Germinal center (tissue), 1 donor: Measurements from ENCODE around the gene LMNA.

Experiments used
- DNase-seq: peaks from one replicate; pipeline ENCODE4 v3.0.0; 2012; ENCODE audit warnings: mixed read lengths, low spot score

Gene LMNA

GRCh38 chr1:156143765-156144489, 29.4 kb downstream of the LMNA start:
- DNase-seq = no peak

GRCh38 chr1:156144742-156145141, 30.2 kb downstream of the LMNA start:
- no peak for DNase-seq

GRCh38 chr1:156145650-156146019, 31.1 kb downstream of the LMNA start:
- no peak for DNase-seq

DNA sequence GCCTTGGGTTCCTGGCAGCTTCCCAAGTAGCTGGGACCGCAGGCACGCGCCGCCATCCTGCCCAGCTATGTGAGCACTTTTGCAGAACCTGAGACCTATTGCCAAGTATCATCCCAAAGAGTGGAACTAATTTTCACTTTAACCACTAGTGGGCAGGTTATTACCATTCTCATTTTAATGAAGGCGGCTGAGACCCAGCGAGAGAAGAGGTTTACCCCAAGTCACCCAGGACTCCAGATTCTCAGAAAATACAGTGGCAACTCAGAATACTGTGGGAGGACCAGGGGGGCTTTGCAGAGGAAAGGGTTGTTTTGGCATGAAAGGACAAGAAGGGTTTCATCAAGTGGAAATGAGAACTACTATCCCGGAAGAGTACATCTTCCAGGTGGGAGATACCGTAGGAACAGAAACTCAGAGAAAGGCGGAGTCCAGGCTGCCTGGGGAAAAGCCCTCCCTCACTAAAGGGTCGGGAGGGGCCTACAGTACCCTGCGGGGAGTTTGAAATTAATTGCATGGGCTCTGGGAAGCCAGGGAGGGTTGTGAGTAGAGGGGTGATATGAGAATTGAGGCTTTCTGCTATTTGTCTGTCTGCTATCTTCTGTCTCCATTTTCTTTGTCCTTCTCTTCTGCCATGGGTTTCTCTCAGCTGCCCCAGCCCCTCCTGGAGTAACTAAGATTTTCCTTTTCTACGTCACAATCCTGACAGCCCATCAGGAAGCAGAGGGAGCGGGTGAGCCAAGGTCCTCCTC, 31.7 kb downstream of the LMNA start:
- peak; percentile 76 for DNase-seq

DNA sequence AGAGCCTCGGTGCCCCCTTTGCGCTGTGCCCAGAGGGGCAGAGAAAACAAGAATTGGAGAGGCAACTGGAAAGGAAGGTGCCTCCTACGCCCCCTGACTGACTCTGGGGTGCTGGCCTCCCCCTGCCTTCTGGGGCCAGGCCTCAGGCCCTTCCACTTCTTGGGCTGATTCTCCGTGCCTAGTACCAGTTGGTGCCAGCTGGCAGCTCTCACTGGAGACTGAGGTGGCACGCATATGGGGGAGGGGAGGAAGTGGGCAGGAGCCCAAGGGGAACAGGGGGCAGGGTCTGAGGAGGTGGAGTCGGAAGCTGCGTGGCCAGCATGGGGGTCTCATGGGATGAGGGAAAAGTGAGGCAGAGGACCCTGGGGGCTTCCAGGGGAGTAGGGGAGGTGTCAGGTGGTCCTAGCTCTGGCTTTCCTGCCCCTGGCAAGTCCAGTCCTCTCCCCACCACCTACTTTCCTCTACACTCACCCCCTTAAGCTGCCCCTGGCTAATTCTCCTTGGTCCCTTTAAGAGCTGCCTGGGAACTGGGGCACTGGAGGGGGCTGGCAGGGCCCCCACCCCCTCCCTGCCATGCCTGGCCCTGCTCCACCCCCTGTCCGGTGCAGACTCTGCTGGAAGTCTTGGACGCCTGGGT, 32.4 kb downstream of the LMNA start:
- DNase-seq = no peak

GRCh38 chr1:156148216-156148615, 33.7 kb downstream of the LMNA start:
- peak; percentile 54 for DNase-seq

DNA sequence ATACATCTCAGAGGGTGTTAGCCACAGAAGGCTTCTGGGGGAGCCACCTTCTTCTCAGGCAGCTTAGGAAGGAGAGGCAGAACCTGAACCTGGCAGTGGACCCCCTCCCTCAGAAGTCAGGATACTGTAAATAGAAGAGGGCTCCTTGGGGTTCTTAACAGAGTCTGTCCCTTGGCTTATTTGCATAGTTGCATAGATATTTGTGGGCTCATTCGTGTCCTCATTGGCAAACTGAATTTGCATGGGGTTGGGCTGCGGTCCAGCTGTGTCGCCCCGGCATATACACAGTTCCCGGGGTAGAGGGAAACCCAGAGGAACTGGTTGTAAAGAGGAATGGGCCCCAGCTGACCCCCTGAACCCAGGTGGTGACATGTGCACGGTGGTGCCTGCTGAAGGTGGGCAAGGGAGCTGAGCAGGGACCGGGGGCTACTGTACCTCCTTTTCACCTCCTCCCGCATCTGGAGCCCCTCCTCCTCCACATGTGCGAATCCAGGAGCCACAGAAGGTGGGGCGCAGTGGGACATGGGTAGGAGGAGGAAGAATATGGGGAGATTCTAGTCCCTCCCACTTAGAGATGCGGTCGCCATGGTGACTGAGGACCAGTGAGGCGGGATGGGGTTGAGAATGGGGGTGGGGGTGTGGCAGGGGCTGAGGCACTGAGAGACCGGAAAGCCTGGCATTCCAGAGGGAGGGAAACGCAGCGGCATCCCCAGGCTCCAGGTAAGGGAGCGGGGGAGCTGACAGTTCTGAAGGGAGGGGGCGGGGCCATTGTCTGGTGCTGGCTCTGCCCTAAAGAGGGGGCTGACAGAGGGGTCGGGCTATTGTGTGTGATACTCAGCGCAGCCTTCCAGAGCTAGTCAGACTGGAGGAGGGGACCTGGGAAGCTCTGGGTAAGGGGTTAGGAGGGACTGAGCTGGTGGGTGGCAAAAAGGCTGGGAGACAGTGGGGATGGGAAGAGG, 35.1 kb downstream of the LMNA start:
- peak; percentile 79 for DNase-seq

GRCh38 chr1:156150333-156151011, 36.0 kb downstream of the LMNA start:
- DNase-seq = no peak

DNA sequence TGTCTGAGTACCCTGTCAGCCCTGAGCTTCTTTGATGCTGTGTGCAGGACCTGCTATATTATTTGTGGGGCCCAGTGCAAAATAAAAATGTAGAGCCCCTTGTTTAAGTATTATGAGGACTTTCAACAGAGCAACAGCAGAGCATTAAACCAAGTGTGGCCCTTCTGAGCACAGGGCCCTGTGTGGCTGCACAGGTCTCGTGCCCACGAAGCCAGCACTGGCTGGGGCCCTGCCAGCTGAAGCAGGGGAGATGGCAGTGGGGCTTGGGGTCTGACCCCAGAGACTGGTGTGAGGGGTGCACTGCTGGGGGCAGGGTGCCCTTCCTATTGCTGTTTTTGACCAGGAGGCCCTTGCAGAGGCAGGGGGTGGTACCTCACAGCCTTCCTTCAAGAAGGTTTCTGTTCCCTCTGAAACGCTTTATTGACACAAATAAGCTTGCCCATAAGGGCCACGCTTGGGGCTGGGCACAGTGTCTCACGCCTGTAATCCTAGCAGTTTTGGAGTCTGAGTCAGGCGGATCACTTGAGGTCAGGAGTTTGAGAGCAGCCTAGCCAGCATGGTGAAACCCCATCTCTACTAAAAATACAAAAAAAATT, 36.7 kb downstream of the LMNA start:
- DNase-seq = no peak

GRCh38 chr1:156152628-156153027, 38.1 kb downstream of the LMNA start:
- no peak for DNase-seq

GRCh38 chr1:156153362-156153761, 38.9 kb downstream of the LMNA start, which contains the start of gene SEMA4A:
TSS of gene SEMA4A (plus strand) at chr1:156153585. CDS start at chr1:156154579, 994 bp downstream.
- no peak for DNase-seq

DNA sequence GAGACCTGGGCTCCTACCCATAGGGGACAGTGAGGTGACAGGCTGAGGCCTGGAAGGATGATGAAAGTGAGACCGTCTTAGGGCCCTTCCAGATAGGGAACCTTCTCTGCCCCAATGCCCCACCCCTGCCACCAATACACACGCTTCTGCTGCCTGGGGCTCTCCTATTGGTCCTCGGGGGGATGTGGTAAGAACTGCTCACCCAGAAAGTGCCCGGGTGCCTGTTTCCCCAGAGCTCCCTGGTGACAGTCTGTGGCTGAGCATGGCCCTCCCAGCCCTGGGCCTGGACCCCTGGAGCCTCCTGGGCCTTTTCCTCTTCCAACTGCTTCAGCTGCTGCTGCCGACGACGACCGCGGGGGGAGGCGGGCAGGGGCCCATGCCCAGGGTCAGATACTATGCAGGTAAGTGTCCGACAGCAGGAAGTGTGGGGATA, 39.8 kb downstream of the LMNA start:
- peak; percentile 96 for DNase-seq

GRCh38 chr1:156155756-156156510, 41.4 kb downstream of the LMNA start:
- no peak for DNase-seq

DNA sequence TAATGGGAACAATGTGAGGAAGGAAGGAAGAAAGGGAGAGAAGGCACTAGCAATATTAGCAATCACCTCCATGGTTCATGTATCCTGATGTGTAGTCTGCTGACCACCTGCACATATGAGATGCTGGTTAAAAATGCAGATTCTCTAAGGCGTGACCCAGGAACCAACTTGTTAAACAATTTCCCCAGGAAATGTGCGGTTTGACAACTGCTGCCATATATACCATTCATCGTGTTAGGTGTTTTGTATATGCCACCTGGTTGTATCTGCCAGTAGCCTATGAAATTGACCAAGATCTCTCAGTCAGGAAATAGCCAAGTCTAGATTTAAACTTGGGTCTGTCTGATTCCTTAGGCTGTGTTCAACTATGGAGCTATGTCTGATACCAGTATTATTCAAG, 43.0 kb downstream of the LMNA start:
- peak; percentile 46 for DNase-seq

DNA sequence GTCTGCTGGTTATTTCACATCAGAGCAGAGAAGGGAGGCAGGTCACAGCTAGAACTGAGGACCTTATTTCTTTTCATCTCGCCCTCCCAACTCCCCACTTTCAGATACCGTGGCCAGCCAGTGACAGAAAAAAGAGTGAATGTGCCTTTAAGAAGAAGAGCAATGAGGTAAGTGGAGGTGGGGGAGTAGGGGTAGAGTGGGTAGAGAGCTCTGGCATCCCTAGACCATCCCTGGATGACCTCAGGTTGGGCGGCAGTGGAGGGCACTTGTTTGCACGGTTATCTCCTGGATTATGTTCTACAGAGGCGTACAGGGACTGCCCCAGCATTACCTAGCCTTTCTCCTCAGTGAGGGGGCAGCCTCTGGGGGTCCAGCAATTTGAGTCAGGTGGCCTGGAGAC, 43.5 kb downstream of the LMNA start:
- DNase-seq = no peak

DNA sequence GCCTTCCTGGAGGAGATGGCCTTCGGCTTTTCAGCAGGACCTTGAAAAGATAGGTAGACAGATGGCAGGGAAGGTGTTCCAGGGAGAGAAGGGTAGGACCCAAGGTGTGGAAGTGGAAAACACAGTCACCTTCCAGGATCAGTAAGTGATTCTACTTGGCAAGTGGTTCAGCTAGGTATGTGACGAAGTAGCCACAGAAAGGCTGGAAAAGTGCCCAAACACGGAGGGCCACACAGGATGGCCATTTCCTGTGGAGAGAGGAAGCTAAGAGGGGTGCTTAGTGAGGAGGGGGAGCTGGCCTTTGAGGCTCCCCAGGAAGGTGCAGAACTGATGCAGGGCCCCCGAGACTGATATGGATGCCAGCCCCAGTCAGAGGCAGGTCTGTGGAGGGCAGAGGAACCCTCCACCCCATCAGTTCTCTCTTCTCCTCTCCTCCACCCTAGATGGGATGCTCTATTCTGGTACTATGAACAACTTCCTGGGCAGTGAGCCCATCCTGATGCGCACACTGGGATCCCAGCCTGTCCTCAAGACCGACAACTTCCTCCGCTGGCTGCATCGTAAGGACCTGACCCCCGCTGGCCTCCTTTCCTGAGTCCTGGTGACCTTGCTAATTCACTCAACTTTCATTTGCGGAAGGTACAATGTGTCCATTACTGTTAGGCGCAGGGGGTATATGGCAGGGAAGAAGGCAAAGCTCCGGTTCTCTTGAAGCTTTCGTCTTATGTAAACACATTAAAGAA, 45.7 kb downstream of the LMNA start:
- DNase-seq = no peak

DNA sequence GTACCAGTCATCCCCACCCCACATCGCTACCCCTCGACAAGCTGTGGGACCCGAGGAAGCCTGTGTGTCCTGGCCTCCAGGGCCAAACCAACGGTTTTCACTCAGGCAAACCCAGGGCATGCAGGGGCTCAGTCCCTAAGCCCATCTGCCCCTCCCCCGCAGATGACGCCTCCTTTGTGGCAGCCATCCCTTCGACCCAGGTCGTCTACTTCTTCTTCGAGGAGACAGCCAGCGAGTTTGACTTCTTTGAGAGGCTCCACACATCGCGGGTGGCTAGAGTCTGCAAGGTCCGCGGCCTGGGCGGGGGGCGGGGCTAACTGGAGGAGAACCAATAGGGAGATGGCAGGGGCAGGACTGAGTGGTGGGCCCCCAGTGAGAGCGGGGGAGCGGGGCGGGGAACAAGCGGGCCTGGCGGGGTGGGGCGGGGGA, 46.2 kb downstream of the LMNA start:
- no peak for DNase-seq

DNA sequence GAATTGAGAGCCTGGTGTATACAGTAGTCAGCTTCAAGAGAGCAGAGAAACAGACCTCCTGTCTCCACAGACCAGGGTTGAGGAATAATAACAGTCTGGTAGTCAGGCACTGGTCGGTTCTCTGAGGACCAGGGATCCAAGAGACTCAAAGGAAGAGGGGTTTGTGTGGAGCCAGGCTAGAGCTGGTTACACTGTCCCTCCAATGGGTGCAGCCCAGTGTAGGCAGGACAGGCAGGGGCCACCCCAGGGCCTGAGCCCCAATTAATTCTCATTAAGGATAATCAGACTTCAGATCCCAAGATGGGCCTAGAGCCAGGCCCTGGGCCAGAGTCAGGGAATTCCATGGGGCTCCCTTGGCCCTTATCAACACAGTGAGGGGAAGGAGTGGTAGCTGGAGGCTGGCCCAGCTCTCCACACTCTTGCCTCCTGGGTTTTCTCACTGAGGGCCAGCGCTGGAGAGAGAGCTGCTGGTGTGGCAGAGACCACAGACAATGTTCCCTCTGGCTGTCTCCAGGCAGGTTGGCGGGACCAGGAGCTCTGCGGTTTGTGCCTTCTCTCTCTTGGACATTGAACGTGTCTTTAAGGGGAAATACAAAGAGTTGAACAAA, 48.0 kb downstream of the LMNA start:
- no peak for DNase-seq

DNA sequence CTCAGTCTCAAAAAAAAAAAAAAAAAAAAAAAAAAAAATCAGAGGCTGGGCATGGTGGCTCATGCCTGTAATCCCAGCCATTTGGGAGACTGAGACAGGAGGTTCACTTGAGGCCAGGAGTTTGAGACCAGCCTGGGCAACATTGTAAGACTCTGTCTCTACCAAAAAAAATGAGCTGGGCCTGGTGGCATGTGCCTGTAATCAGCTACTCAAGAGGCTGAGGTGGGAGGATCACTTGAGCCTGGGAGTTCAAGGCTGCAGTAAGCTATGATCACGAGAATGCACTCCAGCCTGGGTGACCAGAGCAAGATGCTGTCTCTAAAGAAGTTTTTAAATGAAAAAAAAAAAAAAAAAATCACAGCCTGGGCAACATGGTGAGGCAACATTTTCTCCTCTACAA, 49.2 kb downstream of the LMNA start:
- no peak for DNase-seq
